Keratinocyte (primary cell): ENCODE measurements around the gene ZSCAN22.

ENCODE experiments used
- EZH2 ChIP-seq: IDR thresholded peaks from one replicate; pipeline ENCODE4 v1.6.1; 2012; ENCODE audit warnings: inconsistent platforms, mild to moderate bottlenecking, low read length, moderate library complexity
- TF ChIP-seq, protein P1 (sequence below), 3 experiments: IDR thresholded peaks in 1 of 3; conservative IDR thresholded peaks in 1 of 3; optimal IDR thresholded peaks in 1 of 3; 2 replicates in 2 of 3; 3 replicates in 1 of 3; pipeline versions ENCODE3 to v1.5.1; 2011; ENCODE audit warnings: low read length in 3 of 3, mild to moderate bottlenecking in 3 of 3, moderate library complexity in 2 of 3, control low read depth in 1 of 3, inconsistent platforms in 1 of 3; ENCODE audit not compliant: insufficient read depth in 2 of 3; ENCODE audit errors: extremely low read depth in 1 of 3

- TF ChIP-seq, protein P1, sequence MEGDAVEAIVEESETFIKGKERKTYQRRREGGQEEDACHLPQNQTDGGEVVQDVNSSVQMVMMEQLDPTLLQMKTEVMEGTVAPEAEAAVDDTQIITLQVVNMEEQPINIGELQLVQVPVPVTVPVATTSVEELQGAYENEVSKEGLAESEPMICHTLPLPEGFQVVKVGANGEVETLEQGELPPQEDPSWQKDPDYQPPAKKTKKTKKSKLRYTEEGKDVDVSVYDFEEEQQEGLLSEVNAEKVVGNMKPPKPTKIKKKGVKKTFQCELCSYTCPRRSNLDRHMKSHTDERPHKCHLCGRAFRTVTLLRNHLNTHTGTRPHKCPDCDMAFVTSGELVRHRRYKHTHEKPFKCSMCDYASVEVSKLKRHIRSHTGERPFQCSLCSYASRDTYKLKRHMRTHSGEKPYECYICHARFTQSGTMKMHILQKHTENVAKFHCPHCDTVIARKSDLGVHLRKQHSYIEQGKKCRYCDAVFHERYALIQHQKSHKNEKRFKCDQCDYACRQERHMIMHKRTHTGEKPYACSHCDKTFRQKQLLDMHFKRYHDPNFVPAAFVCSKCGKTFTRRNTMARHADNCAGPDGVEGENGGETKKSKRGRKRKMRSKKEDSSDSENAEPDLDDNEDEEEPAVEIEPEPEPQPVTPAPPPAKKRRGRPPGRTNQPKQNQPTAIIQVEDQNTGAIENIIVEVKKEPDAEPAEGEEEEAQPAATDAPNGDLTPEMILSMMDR (optimal IDR thresholded peaks at IDR 0.05 in 1 of 3, IDR thresholded peaks at IDR 0.05 in 1 of 3, conservative IDR thresholded peaks at IDR 0.05 in 1 of 3; ENCODE audit: extremely low read depth in 1 of 3, insufficient read depth in 2 of 3, low read length in 3 of 3) = no peak
- no peak for TF ChIP-seq EZH2
Measured at GRCh38 chr19:58385891-58386575, 59.2 kb downstream of the ZSCAN22 start.
